Limb (tissue), 2 donors: ENCODE results near the gene CBS.
"Not testable (repeated sequence)": the region's sequence is repeated elsewhere in the genome, so short reads cannot be mapped to it uniquely, and the experiment has no call there.

Experiments used
- DNase-seq, 2 donors: peaks; one replicate each; pipeline ENCODE4 v3.0.0-alpha.2; 2016; ENCODE audit errors: extremely low spot score in 2 of 2

CBS gene

GRCh38 chr21:43025636-43026180 lies 49.9 kb downstream of the CBS start:
- no peak for DNase-seq

GRCh38 chr21:43024439-43025136 lies 51.0 kb downstream of the CBS start:
- no peak for DNase-seq

- DNase-seq = no peak
Measured at GRCh38 chr21:43023175-43023574, 52.5 kb downstream of the CBS start.

- DNase-seq = no peak
Measured at GRCh38 chr21:43021756-43022600, 53.7 kb downstream of the CBS start.

- no peak for DNase-seq
Measured at GRCh38 chr21:43021191-43021590, 54.4 kb downstream of the CBS start.

GRCh38 chr21:43020771-43021170 lies 54.9 kb downstream of the CBS start:
- DNase-seq = no peak

- no peak for DNase-seq
Measured at GRCh38 chr21:43020177-43020576, 55.5 kb downstream of the CBS start.

GRCh38 chr21:43018519-43018918 lies 57.1 kb downstream of the CBS start:
- no peak for DNase-seq

GRCh38 chr21:43016728-43017127 lies 58.9 kb downstream of the CBS start:
- DNase-seq = no peak

GRCh38 chr21:43015906-43016540 lies 59.6 kb downstream of the CBS start:
- DNase-seq = no peak

GRCh38 chr21:43012596-43012995 lies 63.0 kb downstream of the CBS start:
- DNase-seq = no peak

- DNase-seq = no peak
Measured at GRCh38 chr21:43006874-43007208, 68.8 kb downstream of the CBS start.

GRCh38 chr21:43006051-43006873 lies 69.4 kb downstream of the CBS start:
- not testable (repeated sequence) for DNase-seq

GRCh38 chr21:43005635-43006034 lies 70.0 kb downstream of the CBS start:
- DNase-seq = no peak

GRCh38 chr21:43004926-43005325 lies 70.7 kb downstream of the CBS start:
- no peak for DNase-seq
